ENCODE measurements around the gene AXIN1. TPM values are rescaled to one million over a fixed set of nuclear protein-coding genes. Genes with fewer than 3 reads are reported as not detected.
A peak's percentile ranks its signal among the peaks of the same experiment; 100 is the strongest.

The AXIN1 gene
- total RNA-seq, 1 donor from 2014 or later: 27.9 TPM

DNA sequence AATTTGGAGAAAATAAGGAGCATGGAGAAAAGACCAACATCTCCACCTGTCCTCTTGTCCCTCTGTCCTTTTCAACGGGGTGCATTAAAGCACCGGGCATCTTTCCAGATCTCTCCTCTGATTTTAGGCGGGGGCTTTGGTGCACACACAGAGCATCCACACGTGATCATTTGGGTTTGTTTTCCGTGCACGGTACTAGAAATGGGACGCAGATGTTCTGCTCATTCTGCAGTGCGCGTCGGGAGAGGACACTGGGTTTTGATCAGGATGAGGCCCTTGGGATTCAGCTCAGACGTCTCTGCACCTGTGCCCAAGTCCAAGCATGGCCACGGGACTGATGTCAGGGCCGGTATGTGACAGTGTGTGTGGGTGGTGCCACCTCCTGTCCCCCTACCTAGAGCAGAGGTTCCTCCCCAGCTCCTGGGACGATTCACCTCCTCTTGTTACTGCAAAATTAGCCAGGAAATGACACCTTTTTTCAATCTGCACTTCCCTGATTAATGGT lies 37.7 kb downstream of the AXIN1 start:
- Mint-ChIP-seq H3K27ac (no peak overlapping the region), H3K9me3 (no peaks in the 10 kb centered on the region), H3K27me3 (no peaks in the 10 kb centered on the region), H3K4me1 (peaks cover 11% of the 10 kb centered on the region), H3K36me3 (ENCODE audit: low read depth) (peaks cover 16% of the 10 kb centered on the region), H3K4me3 (no peak overlapping the region)
- DNase-seq: no peak
- intact Hi-C loops (cut with micrococcal nuclease): no loop called here

DNA sequence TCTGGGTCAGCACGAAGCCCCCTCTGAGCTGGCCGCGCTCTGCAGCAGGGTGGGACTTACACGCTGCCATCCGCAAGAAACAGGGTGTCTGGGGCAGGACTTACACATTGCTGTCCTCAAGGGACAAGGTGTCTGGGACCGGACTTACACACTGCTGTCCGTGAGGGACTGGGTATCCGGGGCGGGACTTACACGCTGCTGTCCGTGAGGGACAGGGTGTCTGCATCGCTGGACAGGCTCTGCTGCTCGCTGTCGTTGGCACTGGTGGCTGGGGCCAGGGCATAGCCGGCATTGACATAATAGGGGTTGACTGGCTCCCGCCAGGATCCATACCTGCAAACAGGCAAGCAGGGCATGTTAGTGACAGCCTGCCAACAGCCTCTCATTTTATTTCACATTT lies 38.2 kb downstream of the AXIN1 start:
- Mint-ChIP-seq H3K27me3 (no peaks in the 10 kb centered on the region), H3K4me3 (no peak overlapping the region), H3K27ac (no peak overlapping the region), H3K9me3 (no peaks in the 10 kb centered on the region), H3K4me1 (peaks cover 11% of the 10 kb centered on the region), H3K36me3 (ENCODE audit: low read depth) (peaks cover 13% of the 10 kb centered on the region)
- no peak for DNase-seq
- intact Hi-C loops (cut with micrococcal nuclease): no loop called here

DNA sequence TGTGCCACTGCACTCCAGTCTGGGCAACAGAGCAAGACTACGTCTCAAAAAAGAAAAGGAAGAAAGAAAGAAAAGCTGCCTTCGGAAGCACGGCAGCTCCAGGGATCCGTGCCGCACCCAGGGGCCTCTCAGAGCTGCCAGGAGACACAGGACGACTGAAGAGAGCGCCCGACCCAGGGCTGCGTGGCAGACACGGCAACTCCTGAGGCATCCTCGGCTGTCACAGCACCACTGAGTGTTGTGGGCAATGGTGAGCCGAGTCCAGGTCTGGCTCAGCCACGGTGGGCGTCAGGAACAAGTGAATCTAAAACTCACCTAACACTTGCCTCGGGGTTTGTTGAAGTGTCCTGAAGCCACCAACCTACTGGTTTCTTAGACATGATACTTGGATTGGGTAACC lies 40.8 kb downstream of the AXIN1 start:
- DNase-seq: no peak
- H3K27ac Mint-ChIP-seq: no peak overlapping the region

DNA sequence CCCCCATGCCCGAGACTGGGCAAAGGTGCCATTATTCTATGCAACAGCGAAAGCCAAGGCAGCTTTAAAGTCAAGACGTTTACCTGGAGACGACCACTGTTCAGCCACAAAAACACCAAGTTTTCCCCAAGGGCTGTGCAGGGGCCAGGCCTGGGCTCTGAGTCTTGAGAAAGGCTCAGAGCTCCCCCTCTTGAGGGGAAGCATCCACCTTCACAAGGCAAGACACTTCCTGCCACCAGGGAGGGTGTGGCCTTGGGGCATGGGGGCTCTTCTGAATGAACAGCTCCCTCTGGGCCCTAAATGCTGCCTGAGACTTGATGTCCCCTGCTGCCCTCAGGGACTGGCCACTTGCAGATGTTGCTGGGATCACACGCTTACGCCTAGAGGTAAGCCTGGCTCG lies 43.0 kb downstream of the AXIN1 start:
- intact Hi-C loops (cut with micrococcal nuclease): no loop called here
- Mint-ChIP-seq H3K9me3 (no peaks in the 10 kb centered on the region), H3K27me3 (no peaks in the 10 kb centered on the region), H3K4me3 (no peak overlapping the region), H3K4me1 (peaks cover 5% of the 10 kb centered on the region), H3K27ac (no peak overlapping the region), H3K36me3 (ENCODE audit: low read depth) (peaks cover 11% of the 10 kb centered on the region)
- DNase-seq: peak; percentile 76

More for the DNA sequence above, 40.8 kb downstream of the AXIN1 start:
- Mint-ChIP-seq H3K36me3 (ENCODE audit: low read depth) (peaks cover 9% of the 10 kb centered on the region), H3K27me3 (no peaks in the 10 kb centered on the region), H3K4me1 (peaks cover 7% of the 10 kb centered on the region), H3K4me3 (no peak overlapping the region), H3K9me3 (no peaks in the 10 kb centered on the region)
- intact Hi-C loops (cut with micrococcal nuclease): no loop called here

DNA sequence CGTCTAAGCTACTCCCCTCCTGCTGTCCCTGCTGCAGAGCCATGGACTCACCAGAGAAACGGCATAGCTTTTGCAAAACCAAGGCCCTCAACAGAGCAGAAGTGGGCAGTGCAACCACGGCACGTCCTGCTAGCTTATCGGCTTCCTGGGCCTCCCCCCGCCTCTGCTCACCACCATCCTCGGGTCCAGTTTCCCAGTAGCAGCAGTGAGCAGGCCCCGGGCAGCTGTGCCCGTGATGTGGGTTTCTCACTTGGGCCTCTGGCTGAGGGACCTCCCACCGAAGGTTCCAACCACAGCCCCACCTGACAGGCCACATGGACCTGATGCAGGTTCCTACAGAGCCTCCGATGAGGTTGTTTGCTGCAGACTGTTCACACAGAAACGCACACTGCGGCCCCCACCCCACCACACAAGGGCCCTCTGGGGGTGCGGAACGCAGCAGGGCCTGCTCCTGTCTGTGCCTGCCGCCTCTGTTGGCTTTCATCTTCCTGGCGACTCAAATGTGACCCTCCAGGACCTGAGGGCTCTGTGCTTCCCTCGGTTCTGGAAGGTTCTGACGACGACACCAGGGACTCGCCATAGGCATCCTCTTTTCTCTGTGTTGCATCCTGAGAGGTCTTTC lies 44.7 kb downstream of the AXIN1 start:
- no peak overlapping the region for H3K27ac Mint-ChIP-seq
- peaks cover 5% of the 10 kb centered on the region for H3K4me1 Mint-ChIP-seq
- peaks cover 16% of the 10 kb centered on the region for H3K36me3 Mint-ChIP-seq (ENCODE audit: low read depth)
- H3K9me3 Mint-ChIP-seq: no peaks in the 10 kb centered on the region
- intact Hi-C loops (cut with micrococcal nuclease): no loop called here
- no peak for DNase-seq
- no peaks in the 10 kb centered on the region for H3K27me3 Mint-ChIP-seq
- H3K4me3 Mint-ChIP-seq: no peak overlapping the region

DNA sequence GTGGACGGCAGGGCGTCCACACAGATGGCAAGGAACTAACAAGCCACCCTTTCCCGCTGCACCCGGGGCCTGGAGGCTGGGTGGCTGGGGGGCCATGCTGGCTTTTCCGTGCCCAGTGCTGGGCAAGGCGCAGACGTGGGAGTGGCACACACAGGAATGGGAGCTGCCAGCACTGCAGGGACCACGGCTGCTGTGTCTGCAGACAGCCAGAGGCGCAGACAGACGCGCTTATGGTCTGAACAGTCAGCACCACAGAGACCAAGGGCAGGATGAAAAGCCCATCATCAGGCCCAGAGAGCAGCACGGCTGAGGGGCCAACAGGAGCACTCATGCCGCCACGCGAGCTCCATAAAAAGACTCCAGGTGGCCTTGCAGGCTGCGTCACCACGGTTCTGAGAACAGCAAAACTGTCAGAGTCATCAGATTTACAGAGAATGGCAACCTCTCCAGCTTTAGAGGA lies 45.6 kb downstream of the AXIN1 start:
- peaks cover 5% of the 10 kb centered on the region for H3K4me1 Mint-ChIP-seq
- no peaks in the 10 kb centered on the region for H3K27me3 Mint-ChIP-seq
- no peak overlapping the region for H3K27ac Mint-ChIP-seq
- peaks cover 13% of the 10 kb centered on the region for H3K36me3 Mint-ChIP-seq (ENCODE audit: low read depth)
- no peak for DNase-seq
- H3K9me3 Mint-ChIP-seq: no peaks in the 10 kb centered on the region
- intact Hi-C loops (cut with micrococcal nuclease): no loop called here
- no peak overlapping the region for H3K4me3 Mint-ChIP-seq

DNA sequence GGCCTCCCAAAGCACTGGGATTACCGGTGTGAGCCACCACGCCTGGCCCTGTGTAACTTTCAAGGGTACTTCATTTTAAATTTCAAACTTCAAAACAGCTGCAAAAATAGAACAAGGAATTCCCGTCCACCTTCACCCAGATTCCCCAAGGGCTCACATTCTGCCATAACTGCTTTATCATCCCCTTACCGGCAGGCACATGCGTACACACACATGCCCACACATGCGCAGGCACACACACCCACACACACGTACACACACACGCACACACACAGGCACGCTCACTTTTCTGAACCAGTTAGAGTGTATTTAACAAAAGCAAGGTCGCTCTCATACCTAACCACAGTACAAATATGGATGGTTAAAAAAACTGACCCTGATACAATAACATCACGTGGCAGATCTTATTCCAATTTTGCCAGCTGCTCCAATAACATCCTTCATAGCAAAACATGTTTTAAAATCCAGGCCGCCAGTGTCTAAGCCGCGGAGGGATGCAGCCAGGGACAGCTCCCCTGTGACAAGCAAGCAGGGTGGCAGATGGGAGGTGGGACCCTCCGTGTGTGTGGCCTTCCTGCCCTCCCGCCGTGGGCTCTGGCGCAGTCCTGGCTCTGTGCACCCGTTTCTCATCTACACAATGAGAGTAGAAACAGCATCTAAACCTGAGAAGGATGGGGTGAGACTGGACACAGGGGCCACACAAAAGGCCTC lies 46.5 kb downstream of the AXIN1 start:
- Mint-ChIP-seq H3K36me3 (ENCODE audit: low read depth) (peaks cover 13% of the 10 kb centered on the region), H3K4me3 (no peak overlapping the region), H3K27ac (no peak overlapping the region), H3K27me3 (no peaks in the 10 kb centered on the region), H3K4me1 (peaks cover 5% of the 10 kb centered on the region), H3K9me3 (no peaks in the 10 kb centered on the region)
- DNase-seq: no peak
- intact Hi-C loops (cut with micrococcal nuclease): no loop called here

DNA sequence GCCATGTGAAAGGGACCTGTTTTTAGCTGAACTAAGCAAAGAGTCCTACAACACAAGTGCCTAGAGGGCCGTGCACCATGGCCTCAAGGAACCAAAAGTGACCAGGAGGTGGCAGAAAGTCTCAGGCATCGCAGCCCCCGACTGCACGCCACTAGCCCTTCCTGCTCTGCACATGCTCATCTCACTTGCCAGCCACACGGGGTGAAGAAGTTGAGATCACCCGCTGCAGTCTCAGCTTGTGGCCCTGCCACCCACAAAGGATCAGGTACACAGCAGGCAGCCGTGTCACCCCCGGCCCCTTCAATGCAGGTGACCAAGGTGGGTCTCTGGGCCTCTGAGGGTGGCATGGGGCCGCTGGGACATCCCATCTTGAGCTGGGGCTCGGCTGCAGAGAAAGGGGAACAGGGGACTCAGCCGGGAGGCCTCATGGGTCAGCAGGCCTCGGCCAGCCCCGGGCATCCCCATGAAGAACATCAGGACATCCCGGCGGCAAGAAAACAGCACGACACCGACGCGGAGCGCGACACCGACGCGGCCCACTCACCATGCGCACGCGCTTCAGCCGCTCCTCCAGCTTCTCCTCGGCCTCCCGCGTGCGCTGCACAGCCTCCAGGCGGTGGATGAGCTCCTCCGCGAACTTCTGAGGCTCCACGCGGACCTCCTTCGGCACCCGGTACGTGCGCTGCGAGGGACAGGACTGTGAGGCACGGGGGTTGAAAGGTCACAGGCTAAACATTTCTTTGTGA lies 48.6 kb downstream of the AXIN1 start:
- H3K27ac Mint-ChIP-seq: no peak overlapping the region
- intact Hi-C loops (cut with micrococcal nuclease): no loop called here
- no peaks in the 10 kb centered on the region for H3K27me3 Mint-ChIP-seq
- peaks cover 10% of the 10 kb centered on the region for H3K36me3 Mint-ChIP-seq (ENCODE audit: low read depth)
- no peak for DNase-seq
- H3K4me1 Mint-ChIP-seq: no peaks in the 10 kb centered on the region
- H3K4me3 Mint-ChIP-seq: no peak overlapping the region
- H3K9me3 Mint-ChIP-seq: no peaks in the 10 kb centered on the region

DNA sequence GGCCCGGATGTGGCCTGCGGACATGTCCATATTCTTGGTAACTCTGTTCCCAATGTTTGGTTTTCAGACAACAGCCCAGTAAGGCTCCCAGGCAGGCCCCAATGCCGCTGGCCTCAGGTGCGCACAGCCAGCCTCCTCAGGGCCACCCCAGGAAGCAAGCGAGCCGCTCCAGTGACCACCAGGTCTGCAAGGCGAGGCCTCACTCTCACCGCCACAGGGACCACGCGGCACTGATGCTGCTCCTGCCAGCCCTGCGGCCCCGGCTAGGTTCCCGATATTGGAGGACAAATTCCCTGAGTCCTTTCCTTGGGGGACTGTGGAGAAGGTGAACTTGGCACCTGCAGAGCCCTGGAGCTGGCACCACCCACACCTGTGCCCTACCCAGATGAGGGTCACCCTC lies 50.6 kb downstream of the AXIN1 start:
- H3K4me1 Mint-ChIP-seq: no peaks in the 10 kb centered on the region
- H3K9me3 Mint-ChIP-seq: no peaks in the 10 kb centered on the region
- H3K27me3 Mint-ChIP-seq: no peaks in the 10 kb centered on the region
- no peak overlapping the region for H3K4me3 Mint-ChIP-seq
- H3K27ac Mint-ChIP-seq: no peak overlapping the region
- peaks cover 10% of the 10 kb centered on the region for H3K36me3 Mint-ChIP-seq (ENCODE audit: low read depth)
- no peak for DNase-seq
- intact Hi-C loops (cut with micrococcal nuclease): no loop called here

DNA sequence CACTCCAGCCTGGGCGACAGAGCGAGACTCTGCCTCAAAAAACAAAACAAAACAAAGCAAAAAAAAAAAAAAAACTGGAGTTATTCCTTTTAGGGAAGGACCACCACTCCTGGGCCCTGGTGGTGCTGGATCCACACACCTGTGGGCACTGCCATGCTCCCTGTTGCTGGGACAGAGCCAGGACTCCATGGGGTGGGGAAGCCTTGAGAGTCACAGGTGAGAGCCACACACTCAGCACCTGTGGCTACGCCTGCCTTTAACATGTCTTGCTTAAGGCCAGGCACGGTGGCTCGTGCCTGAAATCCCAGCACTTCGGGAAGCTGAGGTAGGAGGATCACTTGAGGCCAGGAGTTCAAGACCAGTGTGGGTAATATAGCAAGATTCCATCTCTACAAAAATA lies 51.3 kb downstream of the AXIN1 start:
- H3K9me3 Mint-ChIP-seq: no peaks in the 10 kb centered on the region
- intact Hi-C loops (cut with micrococcal nuclease): no loop called here
- no peak for DNase-seq
- peaks cover 10% of the 10 kb centered on the region for H3K36me3 Mint-ChIP-seq (ENCODE audit: low read depth)
- no peak overlapping the region for H3K4me3 Mint-ChIP-seq
- no peaks in the 10 kb centered on the region for H3K4me1 Mint-ChIP-seq
- no peak overlapping the region for H3K27ac Mint-ChIP-seq
- H3K27me3 Mint-ChIP-seq: no peaks in the 10 kb centered on the region

DNA sequence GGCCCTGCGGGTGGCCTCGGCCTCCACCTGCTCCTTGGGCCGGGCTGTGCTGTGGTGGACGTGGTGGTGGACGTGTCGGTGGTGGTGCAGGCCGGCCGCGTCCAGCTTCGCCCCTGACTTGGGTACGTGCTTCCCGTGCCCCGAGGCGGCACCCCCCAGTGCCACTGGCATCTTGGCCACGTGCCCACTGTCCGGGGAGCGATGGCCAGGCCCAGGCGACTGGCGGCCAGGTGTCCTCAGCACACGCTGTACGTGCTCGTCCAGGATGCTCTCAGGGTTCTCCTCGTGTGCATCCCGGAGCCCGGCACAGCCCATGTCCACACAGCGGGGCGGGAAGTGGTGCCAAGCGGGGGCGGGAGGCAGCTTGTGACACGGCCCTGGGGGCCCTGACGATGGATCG lies 54.7 kb downstream of the AXIN1 start:
- no peaks in the 10 kb centered on the region for H3K27me3 Mint-ChIP-seq
- peaks cover 3% of the 10 kb centered on the region for H3K36me3 Mint-ChIP-seq (ENCODE audit: low read depth)
- intact Hi-C loops (cut with micrococcal nuclease): no loop called here
- no peak for DNase-seq
- H3K4me1 Mint-ChIP-seq: no peaks in the 10 kb centered on the region
- H3K27ac Mint-ChIP-seq: no peak overlapping the region
- H3K4me3 Mint-ChIP-seq: no peak overlapping the region
- no peaks in the 10 kb centered on the region for H3K9me3 Mint-ChIP-seq

DNA sequence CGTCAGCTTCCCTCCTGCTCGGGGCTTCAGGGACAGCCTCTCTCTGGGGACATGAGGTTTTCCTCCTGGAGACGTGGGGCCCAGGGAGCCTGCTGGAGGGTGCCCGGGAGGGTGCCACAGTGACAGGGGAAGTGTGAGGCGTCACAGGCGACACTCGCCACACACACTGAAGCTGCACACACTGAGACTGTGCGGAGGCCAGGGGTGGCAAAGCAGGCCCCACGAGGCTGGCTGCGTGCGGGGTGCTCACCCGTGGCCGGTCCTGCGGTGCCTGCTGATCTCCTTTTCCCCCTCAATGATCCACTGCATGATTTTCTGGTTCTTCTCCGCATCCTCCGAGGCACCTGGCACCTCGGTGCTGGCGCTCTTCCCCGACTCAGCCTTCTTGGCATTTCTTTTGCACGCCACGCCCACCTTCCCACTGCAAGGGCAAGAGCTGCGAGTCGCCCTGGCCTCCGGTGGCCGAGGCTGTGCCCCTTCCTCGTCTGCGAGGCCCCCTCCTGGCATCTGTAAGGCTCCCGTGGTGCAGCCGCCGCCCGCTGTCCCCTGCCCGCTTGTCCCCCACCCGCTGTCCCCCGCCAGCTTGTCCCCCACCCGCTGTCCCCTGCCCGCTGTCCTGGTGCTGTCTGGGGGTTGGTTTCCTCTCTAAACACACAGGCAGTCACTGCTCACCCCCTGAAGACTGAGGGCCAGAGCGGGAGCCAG lies 55.6 kb downstream of the AXIN1 start:
- intact Hi-C loops (cut with micrococcal nuclease): no loop called here
- DNase-seq: no peak
- Mint-ChIP-seq H3K27me3 (no peaks in the 10 kb centered on the region), H3K27ac (no peak overlapping the region), H3K9me3 (no peaks in the 10 kb centered on the region), H3K4me3 (no peak overlapping the region), H3K36me3 (ENCODE audit: low read depth) (peaks cover 7% of the 10 kb centered on the region), H3K4me1 (no peaks in the 10 kb centered on the region)

DNA sequence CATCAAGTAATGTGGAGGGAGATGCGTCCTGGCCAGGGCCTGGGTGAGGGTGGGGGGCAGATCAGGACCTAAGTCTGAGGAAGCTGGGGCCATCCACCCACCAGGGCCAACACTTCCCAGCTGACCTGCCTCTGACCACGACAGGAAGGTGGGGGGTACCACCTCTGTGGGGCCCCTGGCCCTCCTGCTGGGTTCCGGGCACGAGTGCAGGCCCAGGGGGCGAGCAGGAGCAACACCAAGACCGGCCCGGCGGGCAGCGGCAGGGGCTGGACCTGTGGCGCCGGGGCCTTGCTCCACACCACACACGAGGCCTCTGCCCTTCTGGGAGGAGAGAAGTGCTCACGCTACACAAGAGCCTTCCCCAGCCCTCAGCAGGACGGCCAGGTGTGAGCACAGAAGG lies 56.2 kb downstream of the AXIN1 start:
- no peak for DNase-seq
- no peaks in the 10 kb centered on the region for H3K9me3 Mint-ChIP-seq
- intact Hi-C loops (cut with micrococcal nuclease): no loop called here
- no peak overlapping the region for H3K27ac Mint-ChIP-seq
- H3K4me1 Mint-ChIP-seq: no peaks in the 10 kb centered on the region
- no peaks in the 10 kb centered on the region for H3K27me3 Mint-ChIP-seq
- no peak overlapping the region for H3K4me3 Mint-ChIP-seq
- H3K36me3 Mint-ChIP-seq (ENCODE audit: low read depth): peaks cover 7% of the 10 kb centered on the region
